ENCODE measurements around the gene NTHL1.

Gene NTHL1

DNA sequence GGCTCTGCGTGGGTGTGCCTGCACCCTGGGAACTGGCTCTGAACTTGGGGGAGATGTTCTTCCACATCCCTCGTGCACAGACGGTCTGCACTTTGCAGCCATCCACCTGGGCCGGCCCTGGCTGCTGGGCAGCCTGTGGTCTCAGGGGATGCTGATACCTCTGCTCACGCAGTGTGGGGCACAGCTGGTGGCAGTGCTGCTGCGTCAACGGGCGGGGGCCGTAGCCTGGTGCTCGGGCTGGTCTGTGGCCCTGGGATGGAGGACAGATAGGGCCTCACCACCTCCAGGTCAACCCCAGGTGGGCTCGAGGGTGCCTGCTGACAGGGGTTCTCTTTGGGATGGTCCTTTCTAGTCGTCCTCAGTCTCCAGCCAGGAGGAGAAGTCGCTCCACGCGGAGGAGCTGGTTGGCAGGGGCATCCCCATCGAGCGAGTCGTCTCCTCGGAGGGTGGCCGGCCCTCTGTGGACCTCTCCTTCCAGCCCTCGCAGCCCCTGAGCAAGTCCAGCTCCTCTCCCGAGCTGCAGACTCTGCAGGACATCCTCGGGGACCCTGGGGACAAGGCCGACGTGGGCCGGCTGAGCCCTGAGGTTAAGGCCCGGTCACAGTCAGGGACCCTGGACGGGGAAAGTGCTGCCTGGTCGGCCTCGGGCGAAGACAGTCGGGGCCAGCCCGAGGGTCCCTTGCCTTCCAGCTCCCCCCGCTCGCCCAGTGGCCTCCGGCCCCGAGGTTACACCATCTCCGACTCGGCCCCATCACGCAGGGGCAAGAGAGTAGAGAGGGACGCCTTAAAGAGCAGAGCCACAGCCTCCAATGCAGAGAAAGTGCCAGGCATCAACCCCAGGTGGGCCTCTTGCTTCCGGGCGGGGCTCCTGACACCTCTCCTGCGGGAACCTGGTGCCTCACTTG lies 36.5 kb upstream of the NTHL1 start:
- no peak for DNase-seq

DNA sequence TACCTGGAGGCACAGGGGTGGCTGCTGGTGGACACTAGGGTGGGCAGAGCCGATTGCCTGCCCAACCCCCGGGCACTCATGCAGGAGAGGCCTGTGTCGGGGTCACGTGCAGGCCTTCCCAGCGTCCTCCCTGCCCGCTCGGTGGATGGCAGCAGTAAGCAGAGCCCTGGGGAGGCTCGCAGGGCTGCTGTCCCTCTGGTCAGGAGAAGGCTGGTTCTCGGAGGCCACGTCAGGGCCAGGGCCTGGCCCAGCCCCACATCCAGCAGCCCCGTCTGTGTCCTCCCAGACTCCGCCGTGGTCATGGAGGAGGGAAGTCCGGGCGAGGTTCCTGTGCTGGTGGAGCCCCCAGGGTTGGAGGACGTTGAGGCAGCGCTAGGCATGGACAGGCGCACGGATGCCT lies 35.8 kb upstream of the NTHL1 start:
- DNase-seq, result no peak

DNA sequence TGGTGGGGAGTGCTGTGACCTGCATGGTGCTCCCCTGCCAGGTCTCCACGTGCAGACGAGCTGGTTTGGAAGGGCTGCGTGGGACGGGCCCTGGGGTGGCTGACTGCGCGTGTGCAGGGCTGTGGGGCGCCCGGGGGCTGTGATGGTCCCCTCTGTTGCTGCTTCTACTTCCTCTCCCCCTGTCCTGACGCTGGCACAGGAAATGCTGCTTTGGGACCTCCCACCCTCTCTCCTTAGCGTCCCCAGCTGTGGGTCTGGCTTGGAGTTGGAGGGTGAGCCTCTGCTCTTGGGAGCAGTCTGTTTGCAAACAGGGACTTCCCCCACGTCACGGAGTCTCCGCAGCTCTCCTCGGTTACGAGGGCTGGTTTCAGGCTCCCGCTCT lies 35.3 kb upstream of the NTHL1 start:
- no peak for DNase-seq

DNA sequence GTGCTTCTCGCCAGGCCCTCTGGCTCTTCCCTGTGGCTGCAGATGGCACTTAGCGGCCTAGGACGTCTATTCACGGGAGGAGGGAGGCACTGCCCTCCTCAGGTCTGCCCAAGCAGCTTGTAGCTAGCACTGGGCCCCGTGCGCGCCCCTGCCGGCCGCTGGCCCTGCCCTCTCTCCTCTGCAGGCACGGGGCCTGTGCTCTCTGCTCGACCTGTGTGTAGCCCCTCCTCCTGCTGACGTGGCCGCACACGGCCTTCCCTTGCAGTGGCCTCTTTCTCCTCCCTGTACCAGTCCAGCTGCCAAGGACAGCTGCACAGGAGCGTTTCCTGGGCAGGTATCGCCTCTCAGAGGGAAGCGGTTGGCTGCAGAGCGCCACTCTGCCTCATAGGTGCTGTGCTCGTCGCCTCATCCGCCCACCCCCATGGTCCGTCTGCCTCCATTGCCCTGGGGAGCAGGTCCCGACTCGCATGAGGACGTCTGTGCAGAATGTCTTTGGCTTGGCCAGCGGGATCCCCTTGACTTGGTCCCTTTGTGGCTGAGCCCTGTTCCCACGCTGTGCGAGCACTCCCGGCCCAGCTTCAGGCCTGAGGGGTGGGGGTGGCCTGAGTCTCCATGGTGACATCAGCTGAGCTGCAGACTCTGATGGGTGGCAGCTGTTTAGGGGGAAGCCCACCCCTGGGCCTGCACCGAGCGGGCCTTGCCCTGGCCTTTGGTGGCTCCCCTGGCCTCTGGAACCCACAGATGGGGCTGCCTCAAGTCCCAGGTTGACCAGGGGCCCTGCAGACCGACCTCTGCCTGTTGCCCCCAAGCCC lies 34.7 kb upstream of the NTHL1 start:
- DNase-seq, result no peak

DNA sequence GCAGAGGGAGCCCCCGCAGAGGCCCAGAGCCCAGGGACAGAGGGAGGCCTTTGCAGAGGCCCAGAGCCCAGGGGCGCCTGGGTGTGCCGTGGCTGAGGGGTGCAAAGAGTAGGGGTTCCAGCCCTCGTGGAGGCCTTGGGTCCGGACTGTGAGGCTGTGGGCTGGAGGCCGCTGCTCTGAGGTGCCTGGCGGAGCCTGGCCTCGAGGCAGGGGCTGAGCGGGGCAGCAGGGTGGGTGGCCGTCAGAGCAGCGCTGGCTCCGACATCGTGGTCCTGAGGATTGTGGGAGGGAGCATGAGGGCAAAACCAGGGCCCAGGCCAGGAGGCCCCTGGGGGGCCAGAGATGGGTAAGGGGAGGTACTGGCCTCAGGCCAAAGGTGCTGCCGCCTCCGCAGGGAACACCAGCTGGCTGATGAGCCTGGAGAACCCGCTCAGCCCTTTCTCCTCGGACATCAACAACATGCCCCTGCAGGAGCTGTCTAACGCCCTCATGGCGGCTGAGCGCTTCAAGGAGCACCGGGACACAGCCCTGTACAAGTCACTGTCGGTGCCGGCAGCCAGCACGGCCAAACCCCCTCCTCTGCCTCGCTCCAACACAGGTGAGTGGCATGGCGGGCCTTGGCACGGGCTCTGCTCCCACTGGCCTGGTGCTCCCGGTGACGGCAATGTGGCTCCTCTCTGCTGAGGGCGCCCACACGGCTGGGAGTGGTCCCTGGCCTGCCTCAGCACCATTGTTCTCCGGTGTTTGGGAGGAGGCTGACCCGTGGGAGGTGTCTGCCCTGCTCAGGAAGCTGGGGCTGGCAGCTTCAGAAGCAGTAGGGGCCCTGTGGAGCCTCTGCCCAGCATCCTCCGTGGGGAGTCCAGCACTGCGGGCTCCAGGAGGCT lies 33.8 kb upstream of the NTHL1 start:
- DNase-seq, result no peak

DNA sequence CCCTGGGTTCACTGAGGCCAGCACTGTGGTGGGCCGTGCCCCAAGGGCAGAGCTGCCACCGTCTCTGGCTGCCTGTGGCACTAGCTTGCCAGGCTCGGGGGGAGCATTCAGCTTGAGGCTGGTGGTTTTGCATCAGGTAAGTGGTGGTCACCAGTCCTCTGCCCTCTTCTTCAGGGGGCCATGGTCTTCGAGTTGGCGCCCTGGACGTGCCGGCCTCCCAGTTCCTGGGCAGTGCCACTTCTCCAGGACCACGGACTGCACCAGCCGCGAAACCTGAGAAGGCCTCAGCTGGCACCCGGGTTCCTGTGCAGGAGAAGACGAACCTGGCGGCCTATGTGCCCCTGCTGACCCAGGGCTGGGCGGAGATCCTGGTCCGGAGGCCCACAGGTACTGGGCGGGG lies 32.4 kb upstream of the NTHL1 start:
- no peak for DNase-seq

DNA sequence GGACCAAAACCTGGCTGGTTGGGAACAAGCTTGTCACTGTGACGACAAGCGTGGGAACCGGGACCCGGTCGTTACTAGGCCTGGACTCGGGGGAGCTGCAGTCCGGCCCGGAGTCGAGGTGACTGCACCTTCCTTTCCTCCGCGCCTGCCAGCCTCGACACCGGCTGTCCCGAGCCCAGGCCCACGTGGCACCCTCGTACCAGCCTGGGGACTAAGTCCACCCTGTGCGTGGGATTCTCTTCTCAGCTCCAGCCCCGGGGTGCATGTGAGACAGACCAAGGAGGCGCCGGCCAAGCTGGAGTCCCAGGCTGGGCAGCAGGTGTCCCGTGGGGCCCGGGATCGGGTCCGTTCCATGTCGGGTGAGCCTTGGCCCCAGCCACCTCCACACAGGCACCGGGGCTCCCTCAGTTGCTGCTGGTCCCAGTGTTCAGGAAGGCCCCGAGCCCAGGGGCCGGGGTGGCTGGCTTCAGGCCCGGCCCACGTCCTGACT lies 31.7 kb upstream of the NTHL1 start:
- no peak for DNase-seq

DNA sequence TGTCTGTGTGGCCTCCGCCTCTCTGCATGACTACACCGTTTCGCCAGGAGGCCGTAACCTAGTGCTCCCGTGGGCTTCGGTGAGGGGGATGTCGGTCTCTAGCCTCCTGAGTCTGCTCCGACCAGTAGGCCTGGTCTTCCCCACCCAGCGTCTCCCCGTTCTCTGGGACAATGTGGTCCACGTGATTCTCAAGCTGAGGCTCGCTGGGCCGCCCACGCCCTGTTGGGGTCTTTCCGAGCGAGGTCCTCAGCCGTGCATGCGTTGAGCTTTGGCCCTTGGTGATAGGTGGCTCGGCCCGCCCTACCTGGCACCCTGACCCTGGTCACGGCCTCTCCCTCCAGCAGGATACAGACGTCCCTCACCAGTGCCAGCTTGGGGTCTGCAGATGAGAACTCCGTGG lies 31.1 kb upstream of the NTHL1 start:
- DNase-seq, result no peak

DNA sequence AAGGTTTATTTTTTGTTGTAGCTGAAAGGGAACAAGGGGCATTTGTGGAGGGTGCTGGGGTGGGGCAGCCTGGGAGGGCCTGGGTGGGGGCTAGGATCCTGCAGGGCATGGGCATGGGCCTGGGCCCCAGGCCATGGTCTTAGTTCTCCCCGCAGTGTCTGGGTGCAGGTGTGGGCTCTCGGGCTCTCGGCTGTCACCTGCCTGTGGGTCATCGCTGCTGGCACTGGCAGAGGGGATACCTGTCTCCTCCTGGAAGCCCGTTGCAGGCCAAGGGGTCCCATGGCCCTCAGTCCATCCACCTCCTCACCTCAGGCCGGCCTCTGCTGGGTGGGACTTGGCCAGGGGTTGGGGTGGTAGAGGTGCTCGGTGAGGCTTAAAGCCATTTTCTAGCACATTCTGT lies 30.5 kb upstream of the NTHL1 start:
- no peak for DNase-seq

DNA sequence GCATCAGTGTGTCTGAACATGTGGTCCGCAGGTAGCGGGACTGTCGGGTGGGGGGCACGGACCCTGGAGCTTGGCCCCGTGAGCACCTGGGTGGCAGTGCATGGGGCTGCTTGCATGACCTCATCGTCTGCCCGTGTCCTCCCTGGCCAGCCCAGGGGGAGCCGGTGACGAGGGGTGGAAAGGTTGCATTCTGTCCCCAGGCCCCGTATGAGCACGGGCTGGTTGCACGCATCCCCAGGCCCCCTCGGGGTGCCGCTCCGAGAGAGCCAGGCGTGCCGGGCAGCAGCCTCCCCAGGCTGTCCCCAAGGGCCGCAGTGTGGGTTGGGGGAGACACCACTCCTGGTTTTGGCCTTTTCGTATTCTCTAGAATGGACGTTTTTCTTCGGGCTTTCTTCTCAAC lies 30.1 kb upstream of the NTHL1 start:
- DNase-seq, result no peak

DNA sequence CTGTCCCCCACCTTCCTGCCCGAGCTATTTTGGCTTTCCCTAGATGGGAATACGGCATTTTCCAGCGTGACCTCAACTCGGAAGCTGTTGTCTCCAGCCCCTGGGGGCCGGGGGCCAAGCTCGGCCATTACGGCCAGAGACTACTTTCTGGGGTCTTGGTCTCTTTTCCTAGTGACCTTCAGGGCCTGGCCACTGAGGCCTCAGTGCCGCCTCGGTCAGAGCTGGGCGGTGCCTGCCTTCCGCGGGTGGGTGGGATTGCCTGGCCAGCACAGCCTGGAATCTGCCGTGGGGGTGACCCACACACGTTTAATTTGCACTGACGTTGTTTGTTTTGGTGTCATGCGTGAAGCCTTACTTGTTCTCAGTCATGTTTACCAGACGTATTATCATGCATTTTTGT lies 29.4 kb upstream of the NTHL1 start:
- DNase-seq, result no peak

DNA sequence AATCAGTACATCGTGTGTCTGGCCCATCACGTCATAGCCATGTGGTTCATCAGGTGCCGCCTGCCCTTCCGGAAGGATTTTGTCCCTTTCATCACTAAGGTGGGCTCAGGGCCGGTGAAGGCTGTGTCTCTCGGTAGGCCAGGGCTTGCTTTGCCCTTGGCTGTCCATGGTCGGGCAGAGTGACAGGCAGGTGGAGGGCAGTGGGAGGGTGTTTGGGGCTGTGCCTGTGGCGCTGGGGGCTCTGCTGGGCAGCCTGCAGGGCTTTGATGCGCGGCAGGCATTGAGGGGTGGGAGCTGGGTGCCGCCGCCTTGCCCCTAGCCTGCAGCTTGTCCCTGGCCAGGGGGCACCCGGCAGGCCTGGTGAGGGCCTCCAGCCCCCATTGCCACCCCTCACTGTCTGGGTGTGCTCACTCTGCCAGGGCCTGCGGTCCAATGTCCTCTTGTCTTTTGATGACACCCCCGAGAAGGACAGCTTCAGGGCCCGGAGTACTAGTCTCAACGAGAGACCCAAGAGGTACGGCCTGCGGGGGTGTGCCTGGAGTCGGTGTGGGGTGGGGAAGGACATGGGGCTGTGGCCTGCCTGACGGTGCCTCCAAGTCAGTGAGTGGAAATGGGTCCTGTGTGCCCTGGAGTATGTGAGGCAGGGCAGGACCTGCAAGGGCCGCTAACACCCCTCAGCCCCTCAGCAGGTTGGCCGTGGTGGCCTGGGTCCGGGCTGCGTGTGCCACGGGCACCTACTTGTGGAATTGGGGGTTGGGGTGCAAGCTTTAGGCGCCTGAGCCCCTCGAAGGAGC lies 28.6 kb upstream of the NTHL1 start:
- no peak for DNase-seq

DNA sequence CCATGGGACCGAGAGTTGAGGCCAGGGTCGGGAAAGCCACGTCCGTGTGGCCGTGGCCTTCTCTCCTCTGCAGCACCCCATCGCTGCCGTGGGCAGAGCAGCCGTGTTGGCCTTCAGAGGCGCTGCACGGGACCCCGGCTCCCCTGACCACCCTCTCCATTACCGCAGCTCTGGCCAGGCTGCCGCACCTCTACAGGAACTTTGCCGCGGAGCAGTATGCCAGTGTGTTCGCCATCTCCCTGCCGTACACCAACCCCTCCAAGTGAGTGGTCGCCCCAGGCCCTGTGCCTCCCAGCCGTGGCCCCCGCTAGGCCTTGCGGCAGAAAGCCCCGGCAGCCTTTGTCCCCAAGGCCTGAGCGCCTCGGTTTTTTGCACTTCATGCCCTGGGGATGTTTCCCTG lies 28.0 kb upstream of the NTHL1 start:
- DNase-seq, result no peak

DNA sequence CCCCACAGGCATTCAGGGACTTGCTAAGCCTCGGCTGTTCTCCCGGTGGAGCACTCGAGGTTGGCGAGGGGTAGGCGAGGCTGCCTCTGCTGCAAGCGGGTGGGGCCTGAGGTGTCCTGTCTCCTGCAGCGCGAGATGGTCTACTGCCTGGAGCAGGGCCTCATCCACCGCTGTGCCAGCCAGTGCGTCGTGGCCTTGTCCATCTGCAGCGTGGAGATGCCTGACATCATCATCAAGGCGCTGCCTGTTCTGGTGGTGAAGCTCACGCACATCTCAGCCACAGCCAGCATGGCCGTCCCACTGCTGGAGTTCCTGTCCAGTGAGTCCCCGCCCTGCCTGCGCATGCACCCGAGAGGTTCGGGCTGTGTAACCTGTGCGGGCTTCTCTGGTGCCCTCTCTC lies 26.4 kb upstream of the NTHL1 start:
- DNase-seq, result no peak

DNA sequence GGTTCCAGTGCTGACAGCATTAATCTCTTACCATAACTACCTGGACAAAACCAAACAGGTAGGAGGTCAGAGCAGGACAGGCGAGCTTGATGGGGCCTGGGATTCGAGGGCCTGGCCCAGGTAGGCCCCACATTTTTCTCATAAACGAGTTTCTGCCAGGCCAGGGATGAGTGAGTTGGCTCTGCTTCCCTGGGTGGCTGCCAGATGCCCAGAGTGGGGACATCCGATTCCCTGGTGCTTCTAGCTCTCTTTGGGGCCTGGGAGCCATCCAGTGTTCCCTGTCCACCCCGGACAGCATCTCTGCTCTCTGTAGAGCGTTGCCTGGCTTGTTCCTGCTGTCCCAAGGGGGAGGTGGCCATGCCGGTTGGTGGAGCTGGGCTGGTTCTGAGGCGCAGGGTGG lies 25.3 kb upstream of the NTHL1 start:
- no peak for DNase-seq

DNA sequence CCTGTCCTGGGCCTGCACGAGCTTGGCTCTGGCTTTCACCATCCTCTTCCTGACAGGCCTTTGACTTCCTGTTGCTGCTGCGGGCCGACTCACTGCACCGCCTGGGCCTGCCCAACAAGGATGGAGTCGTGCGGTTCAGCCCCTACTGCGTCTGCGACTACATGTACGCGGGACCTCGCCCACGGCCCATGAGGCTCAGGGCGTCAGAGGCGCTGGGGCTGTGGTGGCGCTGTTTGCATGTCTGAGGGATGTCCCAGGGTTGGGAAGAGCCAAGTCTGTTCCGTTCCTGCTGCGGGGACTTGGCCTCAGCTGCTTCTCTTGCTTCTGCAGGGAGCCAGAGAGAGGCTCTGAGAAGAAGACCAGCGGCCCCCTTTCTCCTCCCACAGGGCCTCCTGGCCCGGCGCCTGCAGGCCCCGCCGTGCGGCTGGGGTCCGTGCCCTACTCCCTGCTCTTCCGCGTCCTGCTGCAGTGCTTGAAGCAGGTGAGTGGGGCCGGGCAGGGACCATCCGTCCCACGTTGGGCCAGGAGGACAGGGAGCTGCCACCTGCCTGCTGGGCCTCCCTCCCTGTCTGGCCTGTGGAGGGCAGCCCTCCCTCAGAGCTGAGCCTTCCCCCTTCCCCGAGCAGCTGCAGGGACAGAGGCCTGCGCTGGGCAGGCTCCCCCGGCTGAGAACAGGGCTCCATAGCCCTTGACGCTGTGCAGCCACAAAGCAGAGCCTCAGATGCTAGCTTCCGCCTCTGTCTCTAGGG lies 24.0 kb upstream of the NTHL1 start:
- DNase-seq, result no peak

DNA sequence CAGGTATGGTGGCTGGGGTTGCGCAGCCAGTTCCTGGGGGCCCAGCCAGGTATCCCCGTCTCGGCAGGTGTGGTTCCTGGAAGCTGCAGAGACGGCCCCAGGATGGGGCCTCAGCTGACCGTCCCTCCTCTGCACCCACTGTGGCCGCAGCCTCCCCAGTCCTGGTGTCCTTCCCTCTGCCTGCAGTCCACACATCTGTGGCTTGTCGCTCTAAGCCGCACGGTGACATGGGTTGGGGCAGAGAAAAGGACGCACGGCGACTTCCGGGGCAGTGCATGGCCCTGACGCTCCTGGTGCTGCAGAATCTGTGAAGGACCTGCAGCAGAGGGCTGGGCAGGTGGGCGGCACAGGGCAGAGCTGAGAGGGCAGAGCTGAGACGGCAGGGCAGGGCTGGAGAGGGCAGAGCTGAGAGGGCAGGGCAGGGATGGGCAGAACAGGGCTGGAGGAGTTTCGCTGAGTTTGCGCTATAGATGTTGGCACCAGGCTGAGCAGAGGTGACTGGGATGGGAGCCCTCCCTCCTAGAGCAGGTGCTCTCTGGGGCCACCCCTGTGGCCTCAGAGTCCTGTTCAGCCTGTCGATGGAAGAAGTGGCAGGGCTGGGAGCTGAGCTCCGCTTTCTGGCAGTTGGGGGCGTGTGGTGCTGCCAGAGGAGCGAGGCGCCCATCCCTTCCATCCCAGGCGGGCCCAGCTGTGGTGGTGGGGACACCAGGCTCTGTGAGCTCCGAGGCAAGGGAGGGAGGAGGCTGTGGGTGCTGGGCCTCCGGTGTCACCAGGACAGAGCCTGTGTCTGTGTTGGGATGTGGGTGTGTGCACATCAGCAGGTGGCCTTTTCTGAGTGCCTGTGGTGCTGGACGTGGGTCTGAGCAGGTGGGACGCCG lies 23.2 kb upstream of the NTHL1 start:
- no peak for DNase-seq

DNA sequence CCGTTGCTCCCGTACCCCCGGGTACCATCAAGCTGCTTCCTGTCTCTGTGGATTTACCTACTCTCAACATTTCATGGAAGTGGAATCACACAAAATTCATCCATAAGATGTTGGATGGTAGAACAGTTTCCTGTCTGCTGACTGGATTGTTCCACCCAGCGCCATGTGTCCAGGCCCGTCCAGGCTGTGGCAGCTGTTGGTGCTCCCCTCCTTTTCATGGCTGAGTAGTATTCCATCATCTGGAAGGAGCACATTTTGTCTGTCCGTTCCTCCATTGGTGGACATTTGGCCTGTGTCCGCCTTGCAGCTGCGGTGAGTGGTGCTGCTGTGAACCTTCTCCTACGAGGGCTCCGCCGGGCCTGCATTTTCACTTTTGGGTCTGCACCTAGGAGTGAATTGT lies 18.5 kb upstream of the NTHL1 start:
- no peak for DNase-seq

DNA sequence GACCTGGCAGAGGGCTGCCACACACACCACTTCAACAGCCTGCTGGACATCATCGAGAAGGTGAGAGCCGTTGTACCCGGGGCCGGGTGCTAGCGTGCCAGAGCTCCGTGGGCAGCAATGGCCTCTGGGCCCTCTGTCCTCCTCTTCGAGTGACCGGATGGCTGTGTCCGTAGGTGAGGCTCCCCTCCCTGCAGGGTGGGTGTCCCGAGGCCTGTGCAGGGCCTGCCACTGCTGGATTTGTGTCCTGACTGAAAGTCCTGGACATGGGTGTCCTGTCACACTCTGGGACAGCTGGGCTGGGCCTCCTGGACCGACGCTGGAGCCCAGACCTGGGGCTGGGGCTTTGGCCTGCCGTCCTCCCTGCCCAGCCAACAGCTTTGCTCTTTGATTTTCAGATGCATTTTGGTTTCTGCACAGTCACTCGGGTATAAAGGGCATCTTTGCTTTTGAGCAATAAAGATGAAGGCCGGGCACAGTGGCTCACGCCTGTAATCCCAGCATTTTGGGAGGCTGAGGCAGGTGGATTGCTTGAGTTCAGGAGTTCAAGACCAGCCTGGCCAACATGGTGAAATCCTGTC lies 16.8 kb upstream of the NTHL1 start:
- DNase-seq, result no peak

DNA sequence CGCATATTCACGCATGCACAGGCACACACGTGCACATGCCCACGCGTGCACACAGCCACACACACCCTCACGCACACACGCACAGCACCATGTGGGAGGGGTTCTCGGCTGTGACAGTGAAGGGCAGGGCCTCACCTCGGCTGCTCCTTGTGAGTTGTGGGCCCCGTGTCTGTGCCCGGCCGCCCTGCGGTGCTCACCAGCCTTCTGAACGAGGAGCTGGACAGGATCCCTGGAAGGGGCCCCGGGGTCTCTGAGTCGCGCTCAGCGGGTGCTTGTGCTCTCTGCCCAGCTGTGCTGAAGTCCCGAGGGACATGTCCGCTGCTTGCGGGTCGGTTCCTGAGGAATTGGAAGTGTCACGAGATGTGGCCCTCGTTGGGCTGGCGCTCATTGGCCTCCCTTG lies 16.2 kb upstream of the NTHL1 start:
- no peak for DNase-seq
